ENCODE data around the gene MELK. TPM values are rescaled to one million over a fixed set of nuclear protein-coding genes. Genes with fewer than 3 reads are reported as not detected.

MELK gene
- total and polyA plus RNA-seq, 10 of the 15 experiments (the other 5 are each of a cell fraction or from before 2014, with no cell fraction given): 38.7 to 80.3 (median 51.6) TPM

- 88% methylated on average over 7 of the region's 7 CpGs for WGBS (ENCODE audit: insufficient coverage, insufficient replicate concordance, low lambda C conversion rate, missing lambda C conversion rate)
- H3K27me3 ChIP-seq (replicated peaks in 1 of 2; ENCODE audit: control insufficient read depth in 2 of 2, insufficient read depth in 2 of 2, low read length in 1 of 2): no peaks in the 10 kb centered on the region
- ATAC-seq (no peak), FAIRE-seq (no peak), DNase-seq (ENCODE audit: low read depth, low spot score) (no peak)
- H3K36me3 ChIP-seq (ENCODE audit: control insufficient read depth in 2 of 2, insufficient read depth in 2 of 2, low read length in 1 of 2): peaks cover 0 to 8% of the 10 kb centered on the region in 2 experiments
- H3K9me3 ChIP-seq (replicated peaks; ENCODE audit: control insufficient read depth, insufficient read depth, low read length): no peaks in the 10 kb centered on the region
- RAD21 ChIA-PET (ENCODE audit: unreplicated experiment): interaction anchor here (0.7 kb wide), 1 partner anchor 165 kb away, joined by 3 read pairs; no protein-coding TSS in a partner anchor
- no peak for TF ChIP-seq TARDBP (IDR thresholded peaks at IDR 0.05; ENCODE audit: borderline replicate concordance)
- TF ChIP-seq TBL1XR1 (IDR thresholded peaks at IDR 0.05; ENCODE audit: low read depth, low read length): no peak
- TF ChIP-seq RUNX3 (IDR thresholded peaks at IDR 0.05; ENCODE audit: low read length): no peak
- no peak for TF ChIP-seq NBN (IDR thresholded peaks at IDR 0.05)
- TF ChIP-seq ZNF687 (IDR thresholded peaks at IDR 0.05): no peak
- no TSS peak for BruUV-seq (replicated peaks)
- no peak overlapping the region for H3K9ac ChIP-seq (ENCODE audit: control insufficient read depth, insufficient read depth, low read length)
- H3K79me2 ChIP-seq (ENCODE audit: control insufficient read depth, insufficient read depth, low read length): peaks cover 3% of the 10 kb centered on the region
- no peak overlapping the region for H3K4me2 ChIP-seq (ENCODE audit: control insufficient read depth, insufficient read depth)
- in situ Hi-C loops (cut with MboI): no loop called here
- CTCF ChIA-PET: interaction anchor here (1.2 to 1.4 kb wide), 2 partner anchors 13 to 16 kb away, joined by 3 read pairs; no protein-coding TSS in a partner anchor
- no peak overlapping the region for H2AFZ ChIP-seq (ENCODE audit: control insufficient read depth, low read depth, low read length)
- SMC1A ChIA-PET (ENCODE audit: uncharacterized antibody, unreplicated experiment): interaction anchor here (1.2 kb wide), 1 partner anchor 8 kb away, joined by 3 read pairs; no protein-coding TSS in a partner anchor
- H3K27ac ChIP-seq (ENCODE audit: control insufficient read depth, insufficient read depth): no peak overlapping the region
- no peaks in the 10 kb centered on the region for H4K20me1 ChIP-seq (ENCODE audit: control insufficient read depth, insufficient read depth)
- intact Hi-C loops (cut with micrococcal nuclease; ENCODE audit: unreplicated experiment): no loop called here
- no peaks in the 10 kb centered on the region for H3K4me1 ChIP-seq (ENCODE audit: control insufficient read depth, insufficient read depth, low read length)
- H3K4me3 ChIP-seq: no peak overlapping the region
- POLR2A ChIA-PET: no interaction called here
Observed at GRCh38 chr9:36584620-36585460, 12.1 kb downstream of the MELK start.

Data from GM12878 (cell line).